Measurements from ENCODE around the gene LYRM7. TPM values are rescaled to one million over a fixed set of nuclear protein-coding genes. Genes with fewer than 3 reads are reported as not detected.

The LYRM7 gene
- total and polyA plus RNA-seq, 4 donors: 12.6 to 30.5 (median 18.5) TPM

GRCh38 chr5:131196331-131196730 lies 25.6 kb downstream of the LYRM7 start:
- H3K27ac ChIP-seq (ENCODE audit: low read depth, low read length): no peak overlapping the region
- H3K9me3 ChIP-seq (ENCODE audit: control insufficient read depth, insufficient read depth, low read length): no peaks in the 10 kb centered on the region
- no peaks in the 10 kb centered on the region for H3K36me3 ChIP-seq (ENCODE audit: control insufficient read depth, insufficient read depth, low read length)
- H3K27me3 ChIP-seq (ENCODE audit: control insufficient read depth, insufficient read depth, low read length): no peaks in the 10 kb centered on the region
- H3K4me3 ChIP-seq (ENCODE audit: low read depth, low read length): no peak overlapping the region
- WGBS (ENCODE audit: insufficient coverage): 89% methylated on average over 4 of the region's 4 CpGs
- H3K4me1 ChIP-seq (ENCODE audit: control insufficient read depth, insufficient read depth, low read length): no peaks in the 10 kb centered on the region
- DNase-seq (ENCODE audit: low read depth in 4 of 6, low spot score in 6 of 6): no peak

- H3K4me1 ChIP-seq (ENCODE audit: control insufficient read depth, insufficient read depth, low read length): no peaks in the 10 kb centered on the region
- no peak overlapping the region for H3K4me3 ChIP-seq (ENCODE audit: low read depth, low read length)
- WGBS (ENCODE audit: insufficient coverage): 100% methylated on average over 3 of the region's 5 CpGs
- no peaks in the 10 kb centered on the region for H3K9me3 ChIP-seq (ENCODE audit: control insufficient read depth, insufficient read depth, low read length)
- H3K27ac ChIP-seq (ENCODE audit: low read depth, low read length): no peak overlapping the region
- no peaks in the 10 kb centered on the region for H3K36me3 ChIP-seq (ENCODE audit: control insufficient read depth, insufficient read depth, low read length)
- H3K27me3 ChIP-seq (ENCODE audit: control insufficient read depth, insufficient read depth, low read length): no peaks in the 10 kb centered on the region
- no peak for DNase-seq (ENCODE audit: low read depth in 4 of 6, low spot score in 6 of 6)
Observed at GRCh38 chr5:131198625-131199024, 27.9 kb downstream of the LYRM7 start.

- WGBS (ENCODE audit: insufficient coverage): no CpG with 5 or more reads among the region's 3 CpGs
- no peak overlapping the region for H3K4me3 ChIP-seq (ENCODE audit: low read depth, low read length)
- H3K36me3 ChIP-seq (ENCODE audit: control insufficient read depth, insufficient read depth, low read length): no peaks in the 10 kb centered on the region
- DNase-seq (ENCODE audit: low read depth in 4 of 6, low spot score in 6 of 6): no peak
- H3K27ac ChIP-seq (ENCODE audit: low read depth, low read length): no peak overlapping the region
- no peaks in the 10 kb centered on the region for H3K27me3 ChIP-seq (ENCODE audit: control insufficient read depth, insufficient read depth, low read length)
- no peaks in the 10 kb centered on the region for H3K9me3 ChIP-seq (ENCODE audit: control insufficient read depth, insufficient read depth, low read length)
- H3K4me1 ChIP-seq (ENCODE audit: control insufficient read depth, insufficient read depth, low read length): no peaks in the 10 kb centered on the region
Observed at GRCh38 chr5:131200560-131200959, 29.8 kb downstream of the LYRM7 start.

GRCh38 chr5:131204964-131205363 lies 34.2 kb downstream of the LYRM7 start:
- no CpG with 5 or more reads among the region's 2 CpGs for WGBS (ENCODE audit: insufficient coverage)

GRCh38 chr5:131206061-131206460 lies 35.3 kb downstream of the LYRM7 start:
- no peaks in the 10 kb centered on the region for H3K4me1 ChIP-seq (ENCODE audit: control insufficient read depth, insufficient read depth, low read length)
- no peak overlapping the region for H3K4me3 ChIP-seq (ENCODE audit: low read depth, low read length)
- WGBS (ENCODE audit: insufficient coverage): 88% methylated on average over 1 of the region's 2 CpGs
- H3K27me3 ChIP-seq (ENCODE audit: control insufficient read depth, insufficient read depth, low read length): no peaks in the 10 kb centered on the region
- H3K9me3 ChIP-seq (ENCODE audit: control insufficient read depth, insufficient read depth, low read length): no peaks in the 10 kb centered on the region
- no peaks in the 10 kb centered on the region for H3K36me3 ChIP-seq (ENCODE audit: control insufficient read depth, insufficient read depth, low read length)
- no peak overlapping the region for H3K27ac ChIP-seq (ENCODE audit: low read depth, low read length)
- DNase-seq (ENCODE audit: low read depth in 4 of 6, low spot score in 6 of 6): no peak

More at GRCh38 chr5:131204964-131205363, 34.2 kb downstream of the LYRM7 start:
- Histone ChIP-seq H3K36me3 (ENCODE audit: control insufficient read depth, insufficient read depth, low read length) (no peaks in the 10 kb centered on the region), H3K27me3 (ENCODE audit: control insufficient read depth, insufficient read depth, low read length) (no peaks in the 10 kb centered on the region), H3K4me1 (ENCODE audit: control insufficient read depth, insufficient read depth, low read length) (no peaks in the 10 kb centered on the region), H3K27ac (ENCODE audit: low read depth, low read length) (no peak overlapping the region), H3K4me3 (ENCODE audit: low read depth, low read length) (no peak overlapping the region), H3K9me3 (ENCODE audit: control insufficient read depth, insufficient read depth, low read length) (no peaks in the 10 kb centered on the region)
- DNase-seq (ENCODE audit: low read depth in 4 of 6, low spot score in 6 of 6): no peak

- Histone ChIP-seq H3K9me3 (ENCODE audit: control insufficient read depth, insufficient read depth, low read length) (no peaks in the 10 kb centered on the region), H3K36me3 (ENCODE audit: control insufficient read depth, insufficient read depth, low read length) (no peaks in the 10 kb centered on the region), H3K4me1 (ENCODE audit: control insufficient read depth, insufficient read depth, low read length) (no peaks in the 10 kb centered on the region), H3K4me3 (ENCODE audit: low read depth, low read length) (no peak overlapping the region), H3K27ac (ENCODE audit: low read depth, low read length) (no peak overlapping the region), H3K27me3 (ENCODE audit: control insufficient read depth, insufficient read depth, low read length) (no peaks in the 10 kb centered on the region)
- no CpG with 5 or more reads among the region's 1 CpG for WGBS (ENCODE audit: insufficient coverage)
- DNase-seq (ENCODE audit: low read depth in 4 of 6, low spot score in 6 of 6): no peak
Observed at GRCh38 chr5:131206772-131207171, 36.0 kb downstream of the LYRM7 start.

GRCh38 chr5:131209175-131209505 lies 38.4 kb downstream of the LYRM7 start:
- H3K36me3 ChIP-seq (ENCODE audit: control insufficient read depth, insufficient read depth, low read length): no peaks in the 10 kb centered on the region
- H3K27ac ChIP-seq (ENCODE audit: low read depth, low read length): no peak overlapping the region
- H3K4me1 ChIP-seq (ENCODE audit: control insufficient read depth, insufficient read depth, low read length): no peaks in the 10 kb centered on the region
- no peak for DNase-seq (ENCODE audit: low read depth in 4 of 6, low spot score in 6 of 6)
- H3K4me3 ChIP-seq (ENCODE audit: low read depth, low read length): no peak overlapping the region
- no peaks in the 10 kb centered on the region for H3K27me3 ChIP-seq (ENCODE audit: control insufficient read depth, insufficient read depth, low read length)
- H3K9me3 ChIP-seq (ENCODE audit: control insufficient read depth, insufficient read depth, low read length): no peaks in the 10 kb centered on the region
- WGBS (ENCODE audit: insufficient coverage): 100% methylated on average over 1 of the region's 1 CpG

GRCh38 chr5:131209506-131210150 lies 38.9 kb downstream of the LYRM7 start:
- Histone ChIP-seq H3K27me3 (ENCODE audit: control insufficient read depth, insufficient read depth, low read length) (no peaks in the 10 kb centered on the region), H3K9me3 (ENCODE audit: control insufficient read depth, insufficient read depth, low read length) (no peaks in the 10 kb centered on the region), H3K4me3 (ENCODE audit: low read depth, low read length) (no peak overlapping the region), H3K36me3 (ENCODE audit: control insufficient read depth, insufficient read depth, low read length) (no peaks in the 10 kb centered on the region), H3K27ac (ENCODE audit: low read depth, low read length) (no peak overlapping the region), H3K4me1 (ENCODE audit: control insufficient read depth, insufficient read depth, low read length) (peaks cover 3% of the 10 kb centered on the region)
- WGBS (ENCODE audit: insufficient coverage): 38% methylated on average over 2 of the region's 6 CpGs
- DNase-seq (ENCODE audit: low read depth in 4 of 6, low spot score in 6 of 6): peak in 2 of 6 donors; percentile 42 to 51

- DNase-seq (ENCODE audit: low read depth in 4 of 6, low spot score in 6 of 6): no peak
- no peak overlapping the region for H3K4me3 ChIP-seq (ENCODE audit: low read depth, low read length)
- no peak overlapping the region for H3K27ac ChIP-seq (ENCODE audit: low read depth, low read length)
- H3K9me3 ChIP-seq (ENCODE audit: control insufficient read depth, insufficient read depth, low read length): no peaks in the 10 kb centered on the region
- H3K36me3 ChIP-seq (ENCODE audit: control insufficient read depth, insufficient read depth, low read length): no peaks in the 10 kb centered on the region
- no peaks in the 10 kb centered on the region for H3K27me3 ChIP-seq (ENCODE audit: control insufficient read depth, insufficient read depth, low read length)
- H3K4me1 ChIP-seq (ENCODE audit: control insufficient read depth, insufficient read depth, low read length): peaks cover 4% of the 10 kb centered on the region
Observed at GRCh38 chr5:131210151-131210510, 39.4 kb downstream of the LYRM7 start.

- H3K9me3 ChIP-seq (ENCODE audit: control insufficient read depth, insufficient read depth, low read length): no peaks in the 10 kb centered on the region
- no peaks in the 10 kb centered on the region for H3K27me3 ChIP-seq (ENCODE audit: control insufficient read depth, insufficient read depth, low read length)
- no peak overlapping the region for H3K27ac ChIP-seq (ENCODE audit: low read depth, low read length)
- no peak overlapping the region for H3K4me3 ChIP-seq (ENCODE audit: low read depth, low read length)
- no peaks in the 10 kb centered on the region for H3K36me3 ChIP-seq (ENCODE audit: control insufficient read depth, insufficient read depth, low read length)
- WGBS (ENCODE audit: insufficient coverage): 97% methylated on average over 4 of the region's 5 CpGs
- H3K4me1 ChIP-seq (ENCODE audit: control insufficient read depth, insufficient read depth, low read length): peaks cover 4% of the 10 kb centered on the region
- no peak for DNase-seq (ENCODE audit: low read depth in 4 of 6, low spot score in 6 of 6)
Observed at GRCh38 chr5:131211669-131212068, 40.9 kb downstream of the LYRM7 start.

Measured in spinal cord (tissue), 10 donors.